A673 (cell line): Measurements from ENCODE around the gene IKZF5.

Experiments used
- EZH2 ChIP-seq: fragments of 200-600 bp; sonication (generic); IDR thresholded peaks from 2 replicates; pipeline ENCODE4 v1.6.1; 2017; ENCODE audit warnings: borderline replicate concordance, low read depth, mild to moderate bottlenecking, mixed read lengths, antibody characterized with exemption, low read length; ENCODE audit not compliant: poor library complexity, severe bottlenecking
- TF ChIP-seq, protein P1 (sequence below): fragments of 300-800, 200-600 bp; sonication (generic); conservative IDR thresholded peaks from 2 replicates; pipeline ENCODE4 v1.5.1; 2017; ENCODE audit warnings: low read depth, mild to moderate bottlenecking, antibody characterized with exemption, low read length, moderate library complexity, mixed read lengths

DNA sequence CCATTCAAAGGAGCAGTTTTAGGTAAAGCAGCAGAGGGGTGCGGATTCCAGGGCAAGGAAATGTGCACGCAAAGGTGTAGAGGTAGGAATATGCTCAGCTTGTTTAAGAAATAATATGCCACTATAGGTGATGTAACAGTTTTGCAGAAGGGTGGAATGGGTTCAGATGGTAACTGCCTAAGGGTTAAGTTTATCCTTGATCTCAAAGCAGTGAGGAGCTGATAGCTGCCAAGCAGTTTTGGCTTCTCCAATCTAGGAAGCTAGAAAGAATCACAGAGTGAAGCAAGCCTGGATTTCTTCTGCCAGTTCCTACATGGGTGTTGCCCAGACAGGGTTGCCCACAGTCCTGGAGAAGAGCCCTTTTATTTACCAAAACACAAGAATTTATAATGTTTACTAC, 6.2 kb upstream of the IKZF5 start:
- TF ChIP-seq, protein P1, sequence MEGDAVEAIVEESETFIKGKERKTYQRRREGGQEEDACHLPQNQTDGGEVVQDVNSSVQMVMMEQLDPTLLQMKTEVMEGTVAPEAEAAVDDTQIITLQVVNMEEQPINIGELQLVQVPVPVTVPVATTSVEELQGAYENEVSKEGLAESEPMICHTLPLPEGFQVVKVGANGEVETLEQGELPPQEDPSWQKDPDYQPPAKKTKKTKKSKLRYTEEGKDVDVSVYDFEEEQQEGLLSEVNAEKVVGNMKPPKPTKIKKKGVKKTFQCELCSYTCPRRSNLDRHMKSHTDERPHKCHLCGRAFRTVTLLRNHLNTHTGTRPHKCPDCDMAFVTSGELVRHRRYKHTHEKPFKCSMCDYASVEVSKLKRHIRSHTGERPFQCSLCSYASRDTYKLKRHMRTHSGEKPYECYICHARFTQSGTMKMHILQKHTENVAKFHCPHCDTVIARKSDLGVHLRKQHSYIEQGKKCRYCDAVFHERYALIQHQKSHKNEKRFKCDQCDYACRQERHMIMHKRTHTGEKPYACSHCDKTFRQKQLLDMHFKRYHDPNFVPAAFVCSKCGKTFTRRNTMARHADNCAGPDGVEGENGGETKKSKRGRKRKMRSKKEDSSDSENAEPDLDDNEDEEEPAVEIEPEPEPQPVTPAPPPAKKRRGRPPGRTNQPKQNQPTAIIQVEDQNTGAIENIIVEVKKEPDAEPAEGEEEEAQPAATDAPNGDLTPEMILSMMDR: no peak
- no peak for TF ChIP-seq EZH2
